Mesendoderm (in vitro differentiated cells): Measurements from ENCODE around the gene NRG3.

Experiments
- DNase-seq: peaks from one replicate; pipeline ENCODE4 v3.0.0; 2013
- H2AK5ac ChIP-seq: 2 replicates; pipeline ENCODE4 v1.6.1; 2013; ENCODE audit warnings: low read length, inconsistent platforms
- H2BK120ac ChIP-seq: 2 replicates; pipeline ENCODE4 v1.6.1; 2013; ENCODE audit warnings: low read depth, mild to moderate bottlenecking, low read length, moderate library complexity, mixed read lengths
- H2BK15ac ChIP-seq: replicated peaks from 2 replicates; pipeline ENCODE4 v1.6.1; 2013; ENCODE audit warnings: low read depth, mild to moderate bottlenecking, moderate library complexity
- H2BK5ac ChIP-seq: 2 replicates; pipeline ENCODE4 v1.6.1; 2013; ENCODE audit warnings: low read length, inconsistent platforms
- H3K18ac ChIP-seq: 2 replicates; pipeline ENCODE4 v1.6.1; 2013; ENCODE audit warnings: mild to moderate bottlenecking, low read length, mixed read lengths
- H3K23ac ChIP-seq: one replicate; pipeline ENCODE4 v1.6.1; 2013; ENCODE audit warnings: low read length
- H3K27ac ChIP-seq: 2 replicates; pipeline ENCODE4 v1.5.1; 2013; ENCODE audit warnings: low read depth, mild to moderate bottlenecking, inconsistent platforms, low read length, moderate library complexity
- H3K27me3 ChIP-seq: 2 replicates; pipeline ENCODE4 v1.6.1; 2013; ENCODE audit warnings: low read length, control low read depth, mild to moderate bottlenecking, inconsistent platforms; ENCODE audit not compliant: insufficient read depth, poor library complexity
- H3K36me3 ChIP-seq: 2 replicates; pipeline ENCODE4 v1.6.1; 2013; ENCODE audit warnings: low read length, inconsistent platforms; ENCODE audit not compliant: control insufficient read depth, insufficient read depth
- H3K4ac ChIP-seq: one replicate; pipeline ENCODE4 v1.6.1; 2013; ENCODE audit warnings: low read depth, mild to moderate bottlenecking, low read length, moderate library complexity
- H3K4me1 ChIP-seq: 2 replicates; pipeline ENCODE4 v1.6.1; 2013; ENCODE audit warnings: low read depth, low read length, inconsistent platforms; ENCODE audit not compliant: control insufficient read depth
- H3K4me2 ChIP-seq: 2 replicates; pipeline ENCODE4 v1.6.1; 2013; ENCODE audit warnings: low read length
- H3K4me3 ChIP-seq: 2 replicates; pipeline ENCODE4 v1.5.1; 2013; ENCODE audit warnings: mild to moderate bottlenecking, low read length
- H3K56ac ChIP-seq: one replicate; pipeline ENCODE4 v1.6.1; 2013; ENCODE audit warnings: low read length
- H3K79me1 ChIP-seq: 2 replicates; pipeline ENCODE4 v1.6.1; 2013; ENCODE audit warnings: low read length, inconsistent platforms
- H3K79me2 ChIP-seq: 2 replicates; pipeline ENCODE4 v1.6.1; 2013; ENCODE audit warnings: mild to moderate bottlenecking, low read length; ENCODE audit not compliant: control insufficient read depth, insufficient read depth
- H3K9ac ChIP-seq: 2 replicates; pipeline ENCODE4 v1.6.1; 2013; ENCODE audit warnings: low read length, inconsistent platforms
- H4K5ac ChIP-seq: one replicate; pipeline ENCODE4 v1.6.1; 2013; ENCODE audit warnings: low read length
- H4K8ac ChIP-seq: one replicate; pipeline ENCODE4 v1.6.1; 2013; ENCODE audit warnings: low read depth, mild to moderate bottlenecking, control low read depth, low read length, moderate library complexity
- WGBS: extraction: QIAGEN DNeasy Blood & Tissue Kit; methylation state at CpG from one replicate; pipeline ENCODE4 v1.1.7; 2013; ENCODE audit warnings: low lambda C conversion rate, missing lambda C conversion rate; ENCODE audit not compliant: insufficient coverage; ENCODE audit errors: extremely low coverage; 5-methylcytosine and 5-hydroxymethylcytosine counted together

Gene NRG3

DNA sequence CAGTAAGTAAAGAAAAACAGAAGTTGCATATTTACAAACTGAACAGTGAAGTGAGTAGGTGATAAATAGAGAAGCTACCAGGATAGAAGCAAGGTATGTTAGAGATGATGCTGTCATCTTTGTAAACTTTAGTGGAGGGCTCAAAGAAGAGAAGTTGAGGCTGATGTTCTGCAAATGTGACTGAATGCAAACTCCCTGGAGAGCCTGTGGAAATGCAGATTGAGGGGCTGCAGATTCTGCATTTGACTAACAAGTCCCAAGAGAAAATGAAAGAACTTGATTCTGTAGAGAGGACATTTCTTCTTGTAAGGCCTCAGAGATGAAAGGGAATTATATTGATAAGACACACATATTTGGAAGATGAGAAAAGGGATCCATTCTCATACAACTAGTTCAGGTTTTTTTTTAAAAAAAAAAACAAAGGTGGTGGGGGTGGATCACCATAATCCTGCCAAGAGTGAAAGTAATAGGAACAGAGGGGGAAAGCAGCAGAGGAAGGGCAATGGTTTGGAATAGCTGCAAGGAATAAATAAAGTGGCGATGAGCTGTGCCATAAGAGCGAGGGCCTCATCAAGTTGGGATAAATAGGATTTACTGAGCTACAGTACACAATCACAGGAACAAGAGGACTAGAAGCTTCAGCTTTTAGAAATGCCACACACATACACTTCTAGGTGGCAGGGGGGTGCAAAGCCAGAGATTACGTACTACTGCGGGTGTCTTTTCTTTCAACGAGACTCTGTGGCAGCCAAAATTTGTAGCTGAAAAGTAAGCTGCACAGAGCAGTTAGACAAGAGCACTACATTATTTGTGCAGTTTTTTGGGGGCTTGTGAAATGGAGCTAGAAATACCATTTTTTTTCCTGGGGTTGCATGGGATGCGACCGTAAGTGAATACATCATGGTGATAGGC lies 778.5 kb downstream of the NRG3 start:
- Histone ChIP-seq H2BK15ac (no peak overlapping the region), H3K36me3 (no peaks in the 10 kb centered on the region), H3K79me1 (no peaks in the 10 kb centered on the region), H3K23ac (no peak overlapping the region), H3K79me2 (no peaks in the 10 kb centered on the region), H3K56ac (no peak overlapping the region), H3K18ac (no peak overlapping the region), H3K4me3 (no peak overlapping the region), H4K8ac (no peak overlapping the region), H3K9ac (no peak overlapping the region), H3K27ac (no peak overlapping the region), H3K4me1 (no peaks in the 10 kb centered on the region), H2BK5ac (no peak overlapping the region), H2AK5ac (no peak overlapping the region), H3K4me2 (no peak overlapping the region), H4K5ac (no peak overlapping the region), H3K27me3 (no peaks in the 10 kb centered on the region), H3K4ac (no peak overlapping the region), H2BK120ac (no peak overlapping the region)
- DNase-seq, result no peak
- WGBS, result no CpG with 5 or more reads among the region's 7 CpGs

GRCh38 chr10:82660205-82660604 lies 785.2 kb downstream of the NRG3 start:
- Histone ChIP-seq H3K4me1 (no peaks in the 10 kb centered on the region), H4K5ac (no peak overlapping the region), H3K27me3 (no peaks in the 10 kb centered on the region), H2AK5ac (no peak overlapping the region), H3K9ac (no peak overlapping the region), H3K56ac (no peak overlapping the region), H3K36me3 (no peaks in the 10 kb centered on the region), H3K4me3 (no peak overlapping the region), H3K4me2 (no peak overlapping the region), H3K27ac (no peak overlapping the region), H2BK5ac (no peak overlapping the region), H2BK120ac (no peak overlapping the region), H3K23ac (no peak overlapping the region), H3K18ac (no peak overlapping the region), H3K79me2 (no peaks in the 10 kb centered on the region), H4K8ac (no peak overlapping the region), H3K4ac (no peak overlapping the region), H2BK15ac (no peak overlapping the region), H3K79me1 (no peaks in the 10 kb centered on the region)
- peak; percentile 27 for DNase-seq

GRCh38 chr10:82660986-82661385 lies 786.0 kb downstream of the NRG3 start:
- H3K27ac ChIP-seq, result no peak overlapping the region
- H3K23ac ChIP-seq, result no peak overlapping the region
- no peaks in the 10 kb centered on the region for H3K4me1 ChIP-seq
- no peak overlapping the region for H2BK5ac ChIP-seq
- no peak overlapping the region for H2BK120ac ChIP-seq
- no peak overlapping the region for H4K8ac ChIP-seq
- H3K4me2 ChIP-seq, result no peak overlapping the region
- H3K79me1 ChIP-seq, result no peaks in the 10 kb centered on the region
- H2BK15ac ChIP-seq, result no peak overlapping the region
- peak; percentile 36 for DNase-seq
- H3K18ac ChIP-seq, result no peak overlapping the region
- no CpG with 5 or more reads among the region's 1 CpG for WGBS
- no peak overlapping the region for H3K4me3 ChIP-seq
- no peaks in the 10 kb centered on the region for H3K36me3 ChIP-seq
- H3K27me3 ChIP-seq, result no peaks in the 10 kb centered on the region
- no peak overlapping the region for H3K4ac ChIP-seq
- H3K9ac ChIP-seq, result no peak overlapping the region
- H3K79me2 ChIP-seq, result no peaks in the 10 kb centered on the region
- no peak overlapping the region for H4K5ac ChIP-seq
- H3K56ac ChIP-seq, result no peak overlapping the region
- H2AK5ac ChIP-seq, result no peak overlapping the region

GRCh38 chr10:82661701-82662100 lies 786.7 kb downstream of the NRG3 start:
- DNase-seq, result peak; percentile 13
- no peak overlapping the region for H2AK5ac ChIP-seq
- no peaks in the 10 kb centered on the region for H3K79me1 ChIP-seq
- H3K79me2 ChIP-seq, result no peaks in the 10 kb centered on the region
- H3K36me3 ChIP-seq, result no peaks in the 10 kb centered on the region
- no peak overlapping the region for H3K27ac ChIP-seq
- H3K18ac ChIP-seq, result no peak overlapping the region
- no peak overlapping the region for H3K23ac ChIP-seq
- H2BK5ac ChIP-seq, result no peak overlapping the region
- no peak overlapping the region for H3K4me2 ChIP-seq
- H3K4me3 ChIP-seq, result no peak overlapping the region
- no peak overlapping the region for H4K5ac ChIP-seq
- H3K9ac ChIP-seq, result no peak overlapping the region
- no peak overlapping the region for H2BK15ac ChIP-seq
- H3K27me3 ChIP-seq, result no peaks in the 10 kb centered on the region
- no CpG with 5 or more reads among the region's 5 CpGs for WGBS
- no peak overlapping the region for H3K4ac ChIP-seq
- no peak overlapping the region for H4K8ac ChIP-seq
- no peak overlapping the region for H3K56ac ChIP-seq
- H3K4me1 ChIP-seq, result no peaks in the 10 kb centered on the region
- no peak overlapping the region for H2BK120ac ChIP-seq

GRCh38 chr10:82668221-82668895 lies 793.4 kb downstream of the NRG3 start:
- H3K9ac ChIP-seq, result no peak overlapping the region
- H3K56ac ChIP-seq, result no peak overlapping the region
- no peak overlapping the region for H4K8ac ChIP-seq
- H2BK5ac ChIP-seq, result no peak overlapping the region
- H3K18ac ChIP-seq, result no peak overlapping the region
- no peak overlapping the region for H4K5ac ChIP-seq
- no peak overlapping the region for H3K23ac ChIP-seq
- H3K27ac ChIP-seq, result no peak overlapping the region
- no peak overlapping the region for H2AK5ac ChIP-seq
- no peaks in the 10 kb centered on the region for H3K36me3 ChIP-seq
- H3K4me2 ChIP-seq, result no peak overlapping the region
- no peak overlapping the region for H2BK15ac ChIP-seq
- WGBS, result no CpG with 5 or more reads among the region's 4 CpGs
- no peak for DNase-seq
- no peak overlapping the region for H3K4ac ChIP-seq
- no peaks in the 10 kb centered on the region for H3K79me1 ChIP-seq
- no peak overlapping the region for H3K4me3 ChIP-seq
- H3K79me2 ChIP-seq, result no peaks in the 10 kb centered on the region
- no peaks in the 10 kb centered on the region for H3K27me3 ChIP-seq
- H3K4me1 ChIP-seq, result no peaks in the 10 kb centered on the region
- no peak overlapping the region for H2BK120ac ChIP-seq
